CD14-positive monocyte (primary cell): ENCODE results near the gene ANKRD45. TPM values are rescaled to one million over a fixed set of nuclear protein-coding genes. Genes with fewer than 3 reads are reported as not detected.

Source experiments
- DNase-seq, 3 donors: peaks; one replicate each; pipeline ENCODE4 v3.0.0-alpha.2; 2011 to 2022
- H2AFZ ChIP-seq: 2 replicates; pipeline ENCODE4 v1.6.0; 2012; ENCODE audit warnings: mild to moderate bottlenecking, low read depth, low read length, inconsistent platforms; ENCODE audit not compliant: insufficient read depth, poor library complexity, severe bottlenecking
- H3K27ac ChIP-seq, 2 donors: 1 replicate in 1 of 2; 2 replicates in 1 of 2; pipeline ENCODE4 v1.5.1; 2012 to 2013; ENCODE audit warnings: low read length in 2 of 2, control low read depth in 1 of 2, inconsistent platforms in 1 of 2, low read depth in 1 of 2, mild to moderate bottlenecking in 1 of 2
- H3K27me3 ChIP-seq, 2 donors: one replicate each; pipeline versions ENCODE4 v1.6.0 to v1.6.1; 2011 to 2013; ENCODE audit warnings: low read length in 2 of 2; ENCODE audit not compliant: control insufficient read depth in 2 of 2, insufficient read depth in 2 of 2
- H3K36me3 ChIP-seq, 2 donors: replicated peaks in 1 of 2; 1 replicate in 1 of 2; 2 replicates in 1 of 2; pipeline versions ENCODE4 v1.5.1 to v1.6.1; 2012 to 2013; ENCODE audit warnings: low read length in 2 of 2, control low read depth in 1 of 2, inconsistent platforms in 1 of 2, mild to moderate bottlenecking in 1 of 2; ENCODE audit not compliant: insufficient read depth in 2 of 2, control insufficient read depth in 1 of 2
- H3K4me1 ChIP-seq, 2 donors: 1 replicate in 1 of 2; 2 replicates in 1 of 2; pipeline versions ENCODE4 v1.5.1 to v1.6.1; 2012 to 2013; ENCODE audit warnings: low read length in 2 of 2, control low read depth in 1 of 2, inconsistent platforms in 1 of 2, mild to moderate bottlenecking in 1 of 2, moderate library complexity in 1 of 2; ENCODE audit not compliant: insufficient read depth in 2 of 2, control insufficient read depth in 1 of 2
- H3K4me2 ChIP-seq: replicated peaks from 2 replicates; pipeline ENCODE3; 2012; ENCODE audit warnings: low read length, moderate library complexity, mild to moderate bottlenecking; ENCODE audit not compliant: poor library complexity, severe bottlenecking; ENCODE audit errors: extremely low read depth
- H3K4me3 ChIP-seq, 3 experiments: fragments of 200-600 bp in 1 of 3; sonication (generic) in 1 of 3; replicated peaks in 1 of 3; 1 replicate in 2 of 3; 2 replicates in 1 of 3; pipeline ENCODE4 v1.5.1; 2011 to 2013; ENCODE audit warnings: low read length in 3 of 3, mild to moderate bottlenecking in 3 of 3, control low read depth in 2 of 3, low read depth in 2 of 3, inconsistent platforms in 1 of 3, moderate library complexity in 1 of 3
- H3K79me2 ChIP-seq: 2 replicates; pipeline ENCODE4 v1.6.0; 2012; ENCODE audit warnings: mild to moderate bottlenecking, control low read depth, inconsistent platforms, low read length, moderate library complexity; ENCODE audit not compliant: insufficient read depth
- H3K9ac ChIP-seq: 2 replicates; pipeline ENCODE4 v1.6.0; 2017; ENCODE audit warnings: low read length, mild to moderate bottlenecking; ENCODE audit not compliant: insufficient read depth, poor library complexity, severe bottlenecking
- H3K9me3 ChIP-seq, 2 donors: replicated peaks in 1 of 2; 1 replicate in 1 of 2; 2 replicates in 1 of 2; pipeline versions ENCODE4 v1.5.1 to v1.6.1; 2012 to 2013; ENCODE audit warnings: low read length in 2 of 2, control low read depth in 1 of 2; ENCODE audit not compliant: control insufficient read depth in 1 of 2, insufficient read depth in 1 of 2
- H4K20me1 ChIP-seq: 2 replicates; pipeline ENCODE4 v1.6.0; 2012; ENCODE audit warnings: mild to moderate bottlenecking, low read length, control low read depth, moderate library complexity; ENCODE audit not compliant: insufficient read depth
- H3K27ac Mint-ChIP-seq, 7 donors: one replicate each; pipeline ENCODE4 v1.8.0; 2020; ENCODE audit warnings: mild to moderate bottlenecking in 7 of 7, mixed read lengths in 7 of 7, moderate library complexity in 6 of 7, inconsistent platforms in 2 of 7
- H3K27me3 Mint-ChIP-seq, 3 donors: one replicate each; pipeline ENCODE4 v1.8.0; 2021 to 2022; ENCODE audit warnings: low read depth in 3 of 3, mild to moderate bottlenecking in 3 of 3, mixed read lengths in 3 of 3, moderate library complexity in 3 of 3, inconsistent platforms in 1 of 3
- H3K36me3 Mint-ChIP-seq, 2 donors: one replicate each; pipeline ENCODE4 v1.8.0; 2020; ENCODE audit warnings: mixed read lengths in 2 of 2, inconsistent platforms in 1 of 2, mild to moderate bottlenecking in 1 of 2
- H3K4me1 Mint-ChIP-seq: one replicate; pipeline ENCODE4 v1.8.0; 2020; ENCODE audit warnings: mild to moderate bottlenecking, mixed read lengths
- H3K4me3 Mint-ChIP-seq, 2 donors: one replicate each; pipeline ENCODE4 v1.8.0; 2020; ENCODE audit warnings: mild to moderate bottlenecking in 2 of 2, mixed read lengths in 2 of 2, moderate library complexity in 1 of 2
- H3K9me3 Mint-ChIP-seq, 7 donors: one replicate each; pipeline ENCODE4 v1.8.0; 2020 to 2022; ENCODE audit warnings: mixed read lengths in 7 of 7, mild to moderate bottlenecking in 6 of 7, moderate library complexity in 6 of 7, inconsistent platforms in 2 of 7
- CTCF ChIP-seq: fragments of 200-600 bp; IDR thresholded peaks from one replicate; pipeline ENCODE4 v1.8.0; 2022; ENCODE audit warnings: antibody characterized with exemption, mild to moderate bottlenecking
- WGBS: methylation state at CpG from one replicate; pipeline ENCODE4 v1.1.5; 2013; ENCODE audit warnings: missing lambda C conversion rate; ENCODE audit not compliant: insufficient coverage; 5-methylcytosine and 5-hydroxymethylcytosine counted together
- intact Hi-C, 2 donors: fragments of 100-400 bp; cut with micrococcal nuclease; formaldehyde crosslinking; loops; one replicate each; pipeline versions ENCODE4 v1.15.0 to v1.15.1; 2023
- polyA plus RNA-seq, 3 donors: library from polyadenylated mRNA; depleted of rRNA in 1 of 3; unstranded in 2 of 3; stranded (reverse) in 1 of 3; fragments of 300-500 nt in 2 of 3; fragments of >200 nt in 1 of 3; fragmentation: Illumina TruSeq in 2 of 3; gene quantifications; 1 replicate in 2 of 3; 2 replicates in 1 of 3; pipeline ENCODE4 v1.2.3, GENCODE V29; 2012 to 2021

The ANKRD45 gene
- polyA plus RNA-seq, 3 donors = not detected

GRCh38 chr1:173608503-173609216 is 61.0 kb downstream of the ANKRD45 start:
- WGBS = 100% methylated on average over 2 of the region's 4 CpGs

GRCh38 chr1:173603056-173603591 is 66.5 kb downstream of the ANKRD45 start, which contains the start of gene SLC9C2:
TSS of gene SLC9C2 (minus strand) at chr1:173603072. CDS start at chr1:173601776, 1,296 bp downstream.
- Mint-ChIP-seq H3K27ac (peak within 1 kb of the TSS in 3 of 7 donors; percentile 17 to 25 (median 22)), H3K4me1 (peaks cover 10% of the 10 kb centered on the region), H3K9me3 (peaks cover 0 to 3% (median 2%) of the 10 kb centered on the region in 7 donors), H3K27me3 (no peaks in the 10 kb centered on the region), H3K4me3 (peak within 1 kb of the TSS; percentile 53 to 81), H3K36me3 (no peaks in the 10 kb centered on the region)
- Histone ChIP-seq H3K9ac (no peak within 1 kb of the TSS), H3K27me3 (no peaks in the 10 kb centered on the region), H3K79me2 (no peaks in the 10 kb centered on the region), H3K9me3 (no peaks in the 10 kb centered on the region), H2AFZ (peak within 1 kb of the TSS; percentile 37), H3K4me3 (peak within 1 kb of the TSS; percentile 12 to 49 (median 39)), H3K4me2 (peak within 1 kb of the TSS; percentile 45), H3K4me1 (no peaks in the 10 kb centered on the region), H3K36me3 (no peaks in the 10 kb centered on the region), H4K20me1 (no peaks in the 10 kb centered on the region), H3K27ac (no peak within 1 kb of the TSS)
- DNase-seq = peak in 2 of 3 donors; percentile 6 to 7
- WGBS = no CpG with 5 or more reads among the region's 5 CpGs
- intact Hi-C loops = no loop called here
- TF ChIP-seq CTCF = no peak

More at GRCh38 chr1:173608503-173609216, 61.0 kb downstream of the ANKRD45 start:
- Histone ChIP-seq H3K4me1 (no peaks in the 10 kb centered on the region), H2AFZ (no peak overlapping the region), H3K9me3 (peaks cover 3 to 7% of the 10 kb centered on the region in 2 donors), H3K4me3 (no peak overlapping the region), H3K4me2 (no peak overlapping the region), H3K36me3 (no peaks in the 10 kb centered on the region), H3K9ac (no peak overlapping the region), H3K27ac (no peak overlapping the region), H3K79me2 (no peaks in the 10 kb centered on the region), H4K20me1 (no peaks in the 10 kb centered on the region), H3K27me3 (no peaks in the 10 kb centered on the region)
- H3K27ac Mint-ChIP-seq = no peak overlapping the region
- H3K4me3 Mint-ChIP-seq = no peak overlapping the region
- TF ChIP-seq CTCF = no peak
- no peaks in the 10 kb centered on the region for H3K36me3 Mint-ChIP-seq
- no peaks in the 10 kb centered on the region for H3K27me3 Mint-ChIP-seq
- H3K4me1 Mint-ChIP-seq = no peaks in the 10 kb centered on the region
- peaks cover 10 to 18% (median 13%) of the 10 kb centered on the region in 7 donors for H3K9me3 Mint-ChIP-seq
- no peak for DNase-seq
- intact Hi-C loops = no loop called here
